AG08396 (cell line): Measurements from ENCODE around the gene TEKT3.

Experiments
- DNase-seq: peaks from one replicate; pipeline ENCODE4 v3.0.0; 2012; ENCODE audit warnings: low spot score, mixed read lengths

The TEKT3 gene

DNA sequence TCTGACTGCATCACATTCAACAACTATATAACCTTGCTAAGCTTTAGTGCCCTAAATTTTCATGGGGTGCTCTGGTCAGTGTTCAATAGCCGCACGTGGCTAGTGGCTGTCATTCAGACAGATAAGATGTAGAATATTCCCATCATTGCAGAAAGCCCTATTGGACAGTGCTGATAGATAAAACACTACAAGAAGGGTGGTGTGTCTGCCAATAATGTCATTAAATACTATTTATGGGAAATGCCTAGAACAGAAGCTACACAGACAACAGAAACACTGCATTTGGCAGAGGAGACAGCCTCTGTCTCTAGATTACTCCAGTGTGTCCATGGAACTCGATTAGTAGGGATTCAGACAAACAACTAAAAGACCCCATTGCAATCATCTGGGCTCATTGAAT is 47.8 kb downstream of the TEKT3 start:
- no peak for DNase-seq

DNA sequence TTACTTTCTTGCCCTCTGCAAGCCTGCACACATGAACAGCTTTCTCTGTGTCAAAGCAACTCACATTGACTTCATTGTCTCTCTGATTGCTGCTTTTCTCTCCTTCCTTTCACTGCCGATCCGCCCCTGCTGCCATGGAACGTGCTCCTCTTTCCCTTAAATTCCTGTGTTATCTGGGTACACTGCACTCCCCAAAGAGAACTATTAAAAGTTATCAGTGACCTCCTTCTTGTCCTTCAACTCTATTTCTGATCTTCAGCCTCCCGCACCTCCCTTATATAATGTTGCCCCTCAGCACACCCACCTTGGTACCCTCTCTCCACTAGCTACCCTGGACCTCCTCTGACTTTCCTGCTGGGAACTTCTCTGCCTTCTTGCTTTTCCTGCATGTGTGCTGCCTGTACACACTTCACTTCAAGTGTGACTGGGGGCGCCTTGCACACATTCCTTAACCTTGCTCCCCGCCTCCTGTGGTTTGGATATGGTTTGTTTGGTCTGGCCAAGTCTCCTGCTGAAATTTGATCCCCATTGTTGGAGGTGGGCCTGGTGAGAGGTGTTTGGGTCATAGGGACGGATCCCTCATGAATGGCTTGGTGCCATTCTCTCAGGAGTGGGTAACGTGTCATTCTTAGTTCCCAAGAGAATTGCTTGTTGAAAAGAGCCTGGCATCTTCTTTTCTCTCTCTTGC is 49.6 kb downstream of the TEKT3 start:
- no peak for DNase-seq

DNA sequence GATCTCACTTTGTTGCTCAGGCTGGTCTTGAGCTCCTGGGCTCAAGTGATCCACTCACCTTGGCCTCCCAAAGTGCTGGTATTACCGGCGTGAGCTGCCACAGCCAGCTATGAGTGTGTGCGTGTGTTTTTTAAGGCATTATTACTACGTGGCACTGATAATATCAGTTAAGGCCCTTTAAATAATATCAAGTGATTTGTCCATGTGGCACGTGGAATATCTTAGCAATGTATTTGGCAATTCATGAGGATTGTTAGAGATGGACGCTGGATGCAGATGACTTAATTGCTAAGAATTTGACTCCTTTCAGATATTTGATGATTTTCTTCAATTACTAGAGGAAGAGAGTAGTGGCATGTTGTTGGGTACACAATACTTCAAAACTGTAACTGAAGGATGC is 50.8 kb downstream of the TEKT3 start:
- no peak for DNase-seq

DNA sequence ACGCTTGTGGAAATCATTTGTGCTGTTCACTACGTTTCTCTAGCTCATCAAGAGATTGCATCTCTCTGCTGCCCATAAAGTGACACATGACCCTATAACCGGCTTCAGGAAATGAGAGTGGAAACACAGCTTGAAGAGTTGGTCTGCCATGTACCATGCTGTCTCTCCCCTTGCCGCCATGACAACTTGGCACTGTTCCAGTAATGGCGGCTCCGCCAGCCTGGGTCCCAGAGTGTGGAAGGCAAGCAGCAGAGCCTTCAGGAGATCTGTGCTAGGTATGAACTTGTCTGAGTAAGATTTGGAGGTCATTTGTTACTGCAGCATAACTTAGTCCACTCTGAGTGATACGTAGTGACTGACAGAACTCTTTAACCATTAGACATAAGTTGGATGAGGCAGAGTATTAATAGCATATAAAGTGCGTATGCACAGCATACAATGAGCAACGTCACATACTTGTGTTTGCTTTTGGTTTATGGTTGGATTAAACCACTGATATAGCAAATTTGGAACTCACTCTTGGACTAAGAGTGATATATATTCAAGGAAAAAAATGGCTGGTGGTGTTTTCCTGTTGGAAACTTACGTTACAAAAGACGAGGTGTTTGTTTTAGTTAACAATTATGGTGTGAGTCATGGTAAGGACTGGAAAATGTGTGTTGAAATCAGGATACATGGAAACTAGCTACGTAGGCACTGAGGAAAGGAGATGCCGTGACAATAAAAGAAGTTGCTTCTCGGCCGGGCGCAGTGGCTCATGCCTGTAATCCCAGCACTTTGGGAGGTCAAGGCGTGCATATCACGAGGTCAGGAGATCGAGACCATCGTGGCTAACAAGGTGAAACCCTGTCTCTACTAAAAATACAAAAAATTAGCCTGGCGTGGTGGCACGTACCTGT is 51.9 kb downstream of the TEKT3 start:
- DNase-seq, result no peak

DNA sequence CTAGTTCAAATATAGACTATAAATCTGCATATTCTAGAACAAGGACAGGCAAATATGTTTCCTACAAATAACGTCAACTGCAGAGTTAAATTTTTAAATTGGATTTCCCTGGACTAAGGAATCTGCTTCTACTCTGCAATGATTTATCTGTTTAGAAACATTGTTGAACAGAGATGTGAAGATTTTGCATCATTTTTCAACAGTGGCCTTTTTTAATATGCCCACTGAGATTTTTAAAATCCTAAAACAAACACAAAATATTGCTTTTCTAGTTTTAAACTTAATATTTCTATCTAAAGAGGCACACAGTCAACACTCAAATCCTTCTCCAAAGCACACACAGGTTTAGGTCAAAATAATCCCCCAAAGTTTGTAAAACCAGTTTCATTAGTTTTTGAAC is 52.5 kb downstream of the TEKT3 start:
- DNase-seq, result no peak

DNA sequence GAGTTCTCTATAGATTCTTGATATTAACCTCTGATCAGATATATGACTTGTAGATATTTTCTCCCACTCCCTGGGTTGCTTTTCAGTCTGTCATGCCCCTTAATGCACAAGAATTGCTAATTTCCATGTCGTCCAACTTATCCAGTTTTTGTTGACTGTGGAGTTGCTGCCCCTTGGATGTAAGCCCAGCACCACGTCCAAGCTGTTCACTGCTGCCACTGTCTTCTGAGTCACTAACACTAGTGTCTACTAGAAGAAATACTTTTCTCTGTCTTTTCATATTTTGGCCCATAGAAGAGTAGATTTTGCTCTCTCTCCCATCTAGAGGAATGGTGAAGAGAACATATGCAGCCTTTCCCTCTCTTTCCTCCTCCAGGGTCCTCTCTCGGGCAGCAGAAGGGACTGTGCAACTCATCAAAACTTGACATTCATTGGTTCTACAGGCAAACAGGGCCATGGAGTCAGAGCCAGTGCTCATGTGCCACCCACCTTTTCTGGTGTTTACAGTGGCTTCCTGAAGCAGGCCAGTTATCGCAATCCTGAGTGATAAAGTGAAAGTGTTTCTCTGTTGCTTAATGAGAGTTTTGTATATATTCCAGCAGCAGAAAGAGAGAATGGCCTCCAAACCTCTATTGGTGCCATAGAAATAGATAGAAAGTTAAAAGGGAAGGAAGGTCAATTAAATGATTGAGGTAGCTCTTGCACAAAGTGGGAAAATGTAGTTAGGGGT is 53.7 kb downstream of the TEKT3 start:
- no peak for DNase-seq

DNA sequence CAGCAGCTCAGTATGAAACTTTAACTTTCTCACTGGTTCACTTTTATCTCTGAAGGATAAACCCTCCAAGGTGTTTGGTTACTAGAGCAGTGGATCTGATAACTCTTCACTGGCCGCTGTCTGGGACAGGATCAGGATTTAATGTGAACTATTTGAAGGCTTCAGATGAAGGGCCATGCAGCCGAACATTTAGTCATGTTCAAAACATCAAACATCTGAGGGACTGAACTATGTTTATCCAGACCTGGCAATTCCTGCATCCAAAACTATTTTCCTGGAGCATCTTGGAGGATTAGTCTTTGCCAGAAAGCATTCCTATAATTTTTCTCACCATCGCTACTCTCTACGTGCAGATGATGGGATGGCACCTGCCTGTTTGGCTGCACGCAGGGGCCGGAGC is 55.9 kb downstream of the TEKT3 start:
- DNase-seq, result no peak

DNA sequence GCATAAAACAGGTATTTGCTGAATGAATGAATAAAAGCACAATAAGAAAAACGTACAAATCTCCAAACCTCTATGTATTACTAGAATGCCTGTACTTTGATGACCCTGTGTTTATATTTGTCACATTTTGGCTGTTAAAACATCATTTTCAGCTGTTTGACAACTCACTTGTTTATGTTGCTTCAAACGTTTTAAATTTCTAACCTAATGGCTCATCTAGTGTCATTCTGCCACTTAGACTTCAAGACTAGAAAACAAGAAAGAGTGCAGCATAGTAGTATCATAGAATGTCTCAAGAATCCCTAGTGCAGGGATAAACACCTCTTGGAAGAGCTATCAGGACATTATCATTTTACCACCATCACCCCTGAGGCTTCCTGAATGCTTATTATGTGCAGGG is 56.9 kb downstream of the TEKT3 start:
- DNase-seq, result no peak

DNA sequence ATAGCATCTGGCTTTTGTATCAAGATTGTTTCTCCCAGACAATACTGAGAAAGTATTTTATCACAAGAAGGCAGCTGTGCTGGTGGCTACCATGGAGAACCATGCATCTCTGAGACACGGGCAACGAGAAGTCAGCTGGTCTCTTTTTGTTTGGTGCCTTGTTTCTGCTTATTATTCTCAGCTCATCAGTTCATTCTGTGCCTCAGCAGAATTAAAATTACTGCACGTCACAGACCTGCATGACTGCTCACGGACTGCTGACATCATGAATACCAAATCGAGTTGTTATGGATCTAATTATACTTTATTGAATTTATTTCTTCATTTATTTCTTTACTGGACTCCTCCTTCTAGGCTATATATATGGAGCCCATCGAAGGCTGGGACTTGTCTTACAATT is 57.3 kb downstream of the TEKT3 start:
- no peak for DNase-seq

DNA sequence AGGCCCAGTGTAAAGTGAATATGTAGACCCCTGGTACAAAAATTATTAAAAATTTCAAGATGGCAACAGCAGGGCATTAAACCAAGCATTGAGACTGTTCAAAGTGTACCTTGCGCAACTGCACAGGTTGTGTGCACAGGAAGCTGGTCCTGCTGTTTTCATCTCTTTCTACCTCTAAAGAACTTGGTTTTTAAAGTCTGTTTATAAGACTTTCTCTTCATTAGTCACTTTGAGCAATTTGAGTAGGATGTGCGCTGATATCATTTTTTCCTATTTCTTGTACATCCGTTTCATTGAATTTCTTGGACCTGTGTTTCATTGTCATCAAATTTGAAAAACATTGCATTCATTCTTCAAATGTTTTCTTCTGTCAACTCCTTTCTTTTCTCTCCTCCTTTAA is 59.5 kb downstream of the TEKT3 start:
- DNase-seq, result no peak

DNA sequence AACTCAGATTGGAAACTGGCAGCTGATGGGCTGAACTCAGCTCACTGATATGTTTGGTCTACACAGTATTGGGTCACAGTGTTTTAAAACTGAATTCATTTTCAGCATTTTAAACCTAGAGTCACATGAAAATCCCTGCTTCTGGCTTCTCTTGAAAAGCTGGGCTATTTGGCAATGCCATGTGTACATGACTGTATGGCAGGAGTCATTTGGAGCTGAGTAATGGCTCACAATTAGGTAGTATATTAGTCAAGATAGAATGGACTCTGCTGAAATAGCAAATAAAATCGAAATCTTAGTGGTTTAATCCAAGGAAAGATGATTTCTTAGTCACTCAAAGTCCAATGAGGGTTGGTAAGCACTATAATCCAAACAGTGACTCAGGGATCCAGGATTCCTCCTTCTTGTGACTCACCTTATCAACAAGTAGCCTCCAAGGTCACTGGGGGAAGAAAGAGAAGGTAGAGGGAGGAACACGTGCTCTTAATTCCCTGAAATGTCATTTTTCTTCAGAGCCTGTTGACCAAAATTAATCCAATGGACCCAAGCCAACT is 62.4 kb downstream of the TEKT3 start:
- peak; percentile 55 for DNase-seq

DNA sequence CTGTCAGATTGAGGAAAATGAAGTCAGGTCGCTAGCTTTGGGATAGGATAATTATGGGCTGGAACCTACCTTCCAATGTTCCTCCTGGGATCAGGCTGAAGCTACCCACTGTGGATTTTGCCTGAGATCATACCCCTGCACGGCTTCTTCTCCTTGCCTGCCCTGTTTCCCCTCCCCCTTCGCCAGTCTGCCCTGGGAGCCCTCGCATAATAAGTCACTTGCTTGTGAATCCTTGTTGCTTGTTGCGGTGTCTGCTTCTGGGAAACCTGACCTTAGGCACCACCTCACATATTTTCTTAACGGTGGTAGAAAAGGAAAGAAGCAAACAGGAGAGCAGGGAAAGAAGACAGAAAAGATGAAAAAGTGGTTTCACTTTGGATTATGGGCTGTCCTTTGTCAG is 63.0 kb downstream of the TEKT3 start:
- DNase-seq, result no peak

DNA sequence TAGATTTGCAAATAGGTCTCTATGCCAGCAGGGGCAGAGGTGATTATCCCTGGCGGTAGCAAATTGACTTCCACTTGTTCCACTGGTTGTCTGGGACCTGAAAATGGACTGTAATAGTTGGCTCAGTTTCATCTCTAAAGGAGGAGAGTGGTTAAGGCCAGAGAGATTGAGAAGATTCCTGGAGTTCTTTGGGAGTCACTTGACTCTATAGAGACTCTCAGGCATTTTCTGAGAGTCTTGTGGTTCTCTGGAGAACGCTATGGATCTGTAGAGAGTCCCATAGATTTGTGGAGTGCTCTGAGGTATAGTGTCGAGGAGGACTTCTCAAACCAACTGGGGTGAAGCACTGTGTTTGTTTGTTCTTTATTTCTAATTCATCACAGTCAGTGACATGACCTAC is 67.4 kb downstream of the TEKT3 start:
- DNase-seq, result no peak

DNA sequence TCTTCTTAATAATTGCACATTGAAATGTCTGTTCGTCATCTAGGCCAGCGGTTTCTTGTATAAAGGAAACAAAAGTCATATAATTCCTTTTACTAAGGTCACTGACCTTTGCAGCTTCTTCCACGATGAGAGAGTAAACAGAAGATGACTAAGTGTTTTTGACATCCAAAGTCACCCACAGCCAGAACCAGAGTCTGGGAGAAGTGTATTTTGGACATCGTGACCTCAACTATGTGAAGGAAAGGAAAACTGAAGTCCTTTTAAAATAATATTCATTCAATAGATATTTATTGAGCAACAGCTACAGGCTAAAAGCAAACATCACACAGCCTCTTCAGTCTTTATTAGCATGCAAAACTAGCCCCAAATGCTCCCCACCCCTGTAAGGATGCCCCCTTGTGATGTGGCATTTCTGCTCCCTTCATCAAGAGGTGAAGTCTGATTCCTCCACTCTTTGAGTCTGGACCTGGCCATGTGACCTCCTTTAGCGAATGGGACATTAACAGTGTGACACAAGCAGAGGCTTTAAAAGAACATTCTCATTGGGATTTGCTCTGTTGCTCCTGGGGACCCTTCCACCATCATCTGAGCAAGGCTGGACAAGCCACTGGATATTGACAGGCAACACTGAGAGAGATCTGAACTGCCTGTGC is 68.1 kb downstream of the TEKT3 start:
- DNase-seq, result peak; percentile 70

DNA sequence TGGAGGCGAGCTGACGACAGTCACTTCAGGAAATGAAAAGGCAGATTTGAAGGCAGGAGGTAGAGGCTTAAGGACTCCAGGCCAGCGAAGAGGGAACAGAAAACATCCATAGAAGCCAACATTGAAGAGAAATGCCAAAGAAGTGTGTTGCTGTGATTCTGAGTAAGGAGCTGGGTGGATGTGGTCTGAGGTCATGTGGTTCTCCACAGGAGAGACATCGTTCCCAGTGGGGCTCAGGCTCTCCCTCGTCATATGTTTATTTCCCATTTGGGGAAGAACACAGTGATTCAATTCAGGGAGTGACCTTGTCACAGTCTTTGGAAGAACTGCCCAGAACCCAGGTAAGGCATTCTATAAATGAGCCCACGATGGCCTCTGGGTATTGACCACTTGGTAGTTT is 69.7 kb downstream of the TEKT3 start:
- DNase-seq, result no peak

DNA sequence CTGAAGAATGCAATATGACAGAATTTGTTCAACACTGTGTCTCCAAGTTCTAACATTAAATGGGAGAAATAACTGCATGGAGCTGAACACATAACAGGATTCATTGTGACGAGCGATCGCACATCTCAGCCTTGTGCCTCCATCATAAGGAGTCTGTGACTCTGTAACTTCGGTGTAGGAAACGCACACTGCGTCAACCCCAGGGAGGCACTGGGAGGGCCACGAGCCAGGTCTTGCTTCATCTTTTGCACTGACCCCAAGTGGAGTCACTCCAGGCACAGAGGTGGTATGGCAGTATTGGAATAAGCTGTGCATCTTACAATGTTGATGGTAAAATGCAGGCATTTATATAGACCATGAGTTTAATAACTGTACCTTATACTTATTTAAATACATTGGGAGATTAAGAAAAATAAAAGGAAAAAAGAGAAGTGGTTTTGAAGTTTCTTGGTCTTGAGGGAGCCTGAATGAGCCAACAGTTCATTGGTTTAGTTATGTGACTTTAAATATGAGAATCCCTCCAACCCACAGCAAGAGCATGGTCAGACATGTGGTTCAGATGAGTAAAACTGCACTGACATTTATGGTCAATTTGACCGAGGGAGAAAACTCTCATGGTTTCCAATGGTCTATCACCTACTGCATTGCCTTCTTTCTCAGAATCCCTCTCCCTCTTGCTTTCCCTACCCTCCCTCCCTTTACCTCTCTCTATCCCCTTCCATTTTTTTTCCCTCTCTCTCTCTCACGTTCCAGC is 70.6 kb downstream of the TEKT3 start:
- DNase-seq, result no peak

DNA sequence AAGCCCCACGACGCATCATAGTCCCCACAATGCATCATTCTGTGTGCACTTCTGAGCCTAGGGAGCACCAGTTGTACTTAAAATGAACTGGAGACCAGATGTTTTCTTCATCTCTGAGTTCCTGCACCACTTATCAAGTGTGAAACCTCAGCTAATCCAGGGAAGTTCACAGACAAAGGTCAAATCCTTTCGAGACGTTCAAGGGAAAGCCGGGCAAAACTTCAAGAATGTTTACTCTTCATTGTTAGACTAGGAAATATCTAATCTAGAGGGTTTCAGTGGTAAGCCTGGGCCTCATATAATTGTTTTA is 71.7 kb downstream of the TEKT3 start:
- no peak for DNase-seq

DNA sequence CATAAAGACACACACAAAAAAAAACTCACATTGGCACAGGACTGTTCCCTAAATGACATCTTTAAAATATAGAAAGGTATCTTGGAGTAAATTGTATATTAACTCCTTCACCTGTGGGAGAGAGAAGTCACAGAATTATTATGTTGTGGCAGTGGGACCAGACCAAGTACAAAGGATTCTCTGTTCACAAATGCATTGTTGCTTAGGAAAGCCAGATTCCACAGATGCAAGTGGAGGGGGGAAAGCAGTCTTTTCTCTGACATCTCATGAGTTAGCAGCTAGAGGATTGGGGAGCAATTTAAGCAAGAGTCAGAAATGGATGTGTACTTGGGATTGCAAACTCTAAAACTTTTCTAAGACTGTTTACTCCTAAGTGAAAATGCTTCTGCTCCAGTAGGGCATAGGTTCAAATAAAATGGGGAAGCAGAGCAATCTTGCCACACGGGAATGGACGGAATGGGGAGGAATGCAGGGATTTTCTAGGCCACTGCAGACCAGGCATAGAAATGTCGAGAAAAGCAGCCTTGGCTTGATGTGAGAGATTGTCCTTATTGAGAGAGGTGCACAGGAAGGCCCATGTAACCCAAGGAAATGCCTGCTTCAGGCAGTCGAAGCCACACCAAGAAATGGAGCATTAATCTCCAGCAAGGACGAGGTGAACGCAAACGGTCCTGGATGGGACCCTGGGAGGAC is 72.2 kb downstream of the TEKT3 start:
- DNase-seq, result no peak

DNA sequence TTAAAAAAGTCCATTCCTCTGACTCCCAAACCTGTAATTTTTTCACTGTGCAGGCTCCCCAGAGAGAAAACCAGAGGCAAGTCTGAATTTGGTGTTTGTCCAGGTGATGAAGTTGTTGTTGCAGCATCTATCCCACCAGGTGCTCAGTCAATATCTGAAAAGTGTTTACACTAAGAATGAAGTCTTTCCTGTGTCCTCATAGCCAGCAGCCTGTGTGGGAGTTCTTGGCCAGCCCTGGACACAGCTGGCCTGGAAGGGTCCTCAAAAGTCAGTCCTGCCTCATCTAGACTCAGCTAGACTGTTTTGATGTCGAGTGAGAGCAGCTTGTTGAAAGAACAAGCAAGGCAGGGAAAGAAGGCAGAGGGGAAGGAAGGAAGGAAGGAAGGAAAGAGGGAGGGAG is 72.9 kb downstream of the TEKT3 start:
- no peak for DNase-seq

DNA sequence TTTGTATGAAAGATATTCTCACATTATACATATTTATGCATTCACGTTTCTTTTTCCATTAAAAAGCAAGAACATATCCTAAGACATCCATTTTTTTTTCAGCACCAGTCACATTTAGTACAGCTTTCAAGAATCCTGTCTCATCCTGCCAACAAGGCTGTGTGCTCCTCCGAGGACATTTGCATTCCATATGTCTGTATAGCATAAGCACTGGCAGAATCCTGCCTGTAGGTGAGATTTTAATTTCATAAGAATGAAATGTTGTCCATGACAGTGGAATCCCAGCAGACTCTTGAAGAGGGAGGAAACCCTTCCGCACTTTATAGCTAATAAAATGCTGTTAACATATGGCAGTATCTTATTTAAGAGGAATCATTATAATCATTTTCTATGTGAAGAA is 73.4 kb downstream of the TEKT3 start:
- DNase-seq, result no peak
